Type B pancreatic cell (in vitro differentiated cells): Measurements from ENCODE around the gene AKR1B15. TPM values are rescaled to one million over a fixed set of nuclear protein-coding genes. Genes with fewer than 3 reads are reported as not detected.
"Not testable (repeated sequence)": the region's sequence is repeated elsewhere in the genome, so short reads cannot be mapped to it uniquely, and the experiment has no call there.

ENCODE experiments used
- DNase-seq: peaks from one replicate; pipeline ENCODE4 v3.0.0; 2021; ENCODE audit warnings: mixed read lengths; ENCODE audit not compliant: unreplicated experiment; ENCODE audit errors: extremely low spot score
- H3K27ac Mint-ChIP-seq: 2 replicates; pipeline ENCODE4 v1.8.0; 2021; ENCODE audit warnings: mild to moderate bottlenecking, mixed read lengths
- H3K27me3 Mint-ChIP-seq: 2 replicates; pipeline ENCODE4 v1.8.0; 2021; ENCODE audit warnings: mixed read lengths
- H3K36me3 Mint-ChIP-seq: 2 replicates; pipeline ENCODE4 v1.8.0; 2021; ENCODE audit warnings: mixed read lengths
- H3K4me1 Mint-ChIP-seq: one replicate; pipeline ENCODE4 v1.8.0; 2021; ENCODE audit warnings: mixed read lengths; ENCODE audit not compliant: unreplicated experiment
- H3K4me3 Mint-ChIP-seq: 2 replicates; pipeline ENCODE4 v1.8.0; 2021; ENCODE audit warnings: mild to moderate bottlenecking, mixed read lengths
- H3K9me3 Mint-ChIP-seq: 2 replicates; pipeline ENCODE4 v1.8.0; 2021; ENCODE audit warnings: mixed read lengths
- total RNA-seq: library from RNA; stranded (reverse); gene quantifications from 2 replicates; pipeline ENCODE4 v1.2.1, GENCODE V29; 2021; ENCODE audit warnings: low replicate concordance
- TF ChIP-seq, protein P1 (sequence below): fragments of 200-600 bp; sonication (generic); conservative IDR thresholded peaks from 2 replicates; pipeline ENCODE4 v1.5.0; 2021; ENCODE audit warnings: antibody characterized with exemption, mild to moderate bottlenecking

Gene AKR1B15
- total RNA-seq, 1 donor from 2014 or later: 0.63 TPM

DNA sequence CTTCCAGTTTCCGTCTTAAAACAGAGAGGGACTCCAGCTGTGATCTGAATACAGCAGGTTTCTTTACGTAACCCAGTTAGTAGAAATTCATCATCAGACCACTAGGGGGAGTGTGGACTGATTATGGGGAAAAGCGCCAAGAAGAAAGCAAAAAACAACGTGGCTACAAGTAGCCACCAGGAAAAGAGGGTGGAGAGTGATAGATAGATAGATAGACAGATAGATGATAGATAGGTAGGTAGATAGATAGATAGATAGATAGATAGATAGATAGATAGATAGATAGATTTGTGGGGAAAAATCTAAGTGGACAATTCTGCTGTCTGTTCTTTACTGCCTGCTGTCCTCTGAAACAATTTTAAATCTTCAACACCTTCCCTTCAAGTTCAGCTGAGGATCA is 34.2 kb upstream of the AKR1B15 start:
- peaks cover 4% of the 10 kb centered on the region for H3K27me3 Mint-ChIP-seq
- no peaks in the 10 kb centered on the region for H3K36me3 Mint-ChIP-seq
- H3K4me1 Mint-ChIP-seq: peaks cover 10% of the 10 kb centered on the region
- TF ChIP-seq, protein P1, sequence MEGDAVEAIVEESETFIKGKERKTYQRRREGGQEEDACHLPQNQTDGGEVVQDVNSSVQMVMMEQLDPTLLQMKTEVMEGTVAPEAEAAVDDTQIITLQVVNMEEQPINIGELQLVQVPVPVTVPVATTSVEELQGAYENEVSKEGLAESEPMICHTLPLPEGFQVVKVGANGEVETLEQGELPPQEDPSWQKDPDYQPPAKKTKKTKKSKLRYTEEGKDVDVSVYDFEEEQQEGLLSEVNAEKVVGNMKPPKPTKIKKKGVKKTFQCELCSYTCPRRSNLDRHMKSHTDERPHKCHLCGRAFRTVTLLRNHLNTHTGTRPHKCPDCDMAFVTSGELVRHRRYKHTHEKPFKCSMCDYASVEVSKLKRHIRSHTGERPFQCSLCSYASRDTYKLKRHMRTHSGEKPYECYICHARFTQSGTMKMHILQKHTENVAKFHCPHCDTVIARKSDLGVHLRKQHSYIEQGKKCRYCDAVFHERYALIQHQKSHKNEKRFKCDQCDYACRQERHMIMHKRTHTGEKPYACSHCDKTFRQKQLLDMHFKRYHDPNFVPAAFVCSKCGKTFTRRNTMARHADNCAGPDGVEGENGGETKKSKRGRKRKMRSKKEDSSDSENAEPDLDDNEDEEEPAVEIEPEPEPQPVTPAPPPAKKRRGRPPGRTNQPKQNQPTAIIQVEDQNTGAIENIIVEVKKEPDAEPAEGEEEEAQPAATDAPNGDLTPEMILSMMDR: peak; percentile 88
- DNase-seq: no peak
- no peak overlapping the region for H3K4me3 Mint-ChIP-seq
- no peak overlapping the region for H3K27ac Mint-ChIP-seq
- H3K9me3 Mint-ChIP-seq: no peaks in the 10 kb centered on the region

DNA sequence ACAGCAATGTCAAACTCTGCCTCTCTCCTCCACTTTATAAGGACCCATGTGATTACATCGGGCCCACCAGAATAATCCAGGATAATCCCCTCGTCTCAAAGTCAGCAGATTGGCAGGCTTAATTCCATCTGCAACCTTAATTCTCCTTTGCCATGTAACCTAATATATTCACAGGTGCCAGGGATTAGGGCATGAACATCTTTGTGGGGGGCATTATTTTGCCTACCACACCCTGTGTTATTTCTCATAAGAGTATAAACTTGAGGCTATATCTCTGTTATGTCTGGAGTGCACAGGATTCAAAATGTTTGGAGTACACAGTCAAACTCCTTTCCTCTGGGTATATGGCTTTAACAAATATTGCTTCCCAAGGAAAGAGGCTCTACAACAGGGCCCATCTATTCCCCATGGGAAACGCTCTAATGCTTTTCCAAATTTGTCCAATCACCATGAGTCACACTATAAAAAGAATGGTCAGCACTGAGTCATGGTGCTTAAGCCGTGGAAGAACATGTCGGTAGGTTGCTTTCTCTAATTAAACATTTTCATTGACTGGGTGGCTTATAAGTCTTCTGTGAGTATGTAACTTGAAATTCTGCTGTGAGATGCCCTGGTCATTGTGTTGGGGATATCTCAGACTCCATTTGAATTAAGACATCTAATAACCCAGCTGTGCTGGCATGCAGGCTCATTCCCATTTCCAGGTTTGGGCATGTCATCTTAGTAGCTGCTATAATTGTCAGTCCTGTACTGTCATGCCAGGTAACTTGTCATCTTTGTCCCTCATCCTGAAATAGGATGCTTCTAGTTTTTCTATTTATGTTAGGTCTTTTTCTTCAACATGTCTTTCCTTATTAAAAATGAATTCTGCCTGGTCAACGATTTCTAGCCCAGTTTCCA is 33.1 kb upstream of the AKR1B15 start:
- H3K27me3 Mint-ChIP-seq: peaks cover 8% of the 10 kb centered on the region
- H3K9me3 Mint-ChIP-seq: no peaks in the 10 kb centered on the region
- TF ChIP-seq, protein P1: no peak
- no peak overlapping the region for H3K4me3 Mint-ChIP-seq
- no peak for DNase-seq
- H3K36me3 Mint-ChIP-seq: no peaks in the 10 kb centered on the region
- no peak overlapping the region for H3K27ac Mint-ChIP-seq
- peaks cover 15% of the 10 kb centered on the region for H3K4me1 Mint-ChIP-seq

DNA sequence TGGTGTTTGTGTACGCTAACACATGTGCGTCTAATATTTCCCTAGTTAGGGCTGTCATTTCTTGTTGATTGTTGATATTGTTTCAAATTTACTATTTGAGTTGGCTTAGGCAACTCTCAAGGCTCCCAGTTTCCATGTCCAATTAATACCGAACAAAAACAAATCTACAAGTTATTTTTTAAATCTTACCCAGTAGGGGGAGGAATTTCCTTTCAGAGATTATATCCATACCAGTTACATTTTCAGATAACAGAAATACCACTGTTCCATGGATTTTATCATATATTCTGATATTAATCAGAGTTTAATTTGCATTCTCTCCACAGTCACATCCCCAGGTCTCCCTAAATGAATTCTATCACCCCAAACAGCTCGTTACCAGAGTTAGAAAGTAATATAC is 28.8 kb upstream of the AKR1B15 start:
- TF ChIP-seq, protein P1: no peak
- Mint-ChIP-seq H3K9me3 (no peaks in the 10 kb centered on the region), H3K4me3 (no peak overlapping the region), H3K4me1 (peaks cover 6% of the 10 kb centered on the region), H3K36me3 (no peaks in the 10 kb centered on the region), H3K27ac (no peak overlapping the region), H3K27me3 (peaks cover 5% of the 10 kb centered on the region)
- no peak for DNase-seq

DNA sequence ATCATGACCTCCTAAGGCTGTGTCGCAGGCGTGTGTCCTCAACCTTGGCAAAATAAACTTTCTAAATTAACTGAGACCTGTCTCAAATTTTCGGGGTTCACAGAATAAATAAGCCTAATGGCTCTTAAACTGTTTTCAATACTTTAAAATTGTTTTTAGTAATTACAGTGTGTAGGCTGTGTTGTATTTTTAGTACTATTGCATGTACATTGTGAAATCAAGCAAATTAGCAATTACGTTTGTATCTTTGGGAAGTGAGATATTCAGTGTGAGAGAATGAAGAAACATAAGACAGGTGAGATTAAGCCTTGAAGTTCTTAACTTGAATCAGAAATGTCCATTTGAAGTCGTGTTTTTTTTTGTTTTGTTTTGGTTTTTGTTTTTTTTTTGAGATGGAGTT is 26.3 kb upstream of the AKR1B15 start:
- H3K4me3 Mint-ChIP-seq: no peak overlapping the region
- no peak for DNase-seq
- no peaks in the 10 kb centered on the region for H3K9me3 Mint-ChIP-seq
- no peak overlapping the region for H3K27ac Mint-ChIP-seq
- TF ChIP-seq, protein P1: no peak
- H3K27me3 Mint-ChIP-seq: peaks cover 5% of the 10 kb centered on the region
- peaks cover 10% of the 10 kb centered on the region for H3K4me1 Mint-ChIP-seq
- no peaks in the 10 kb centered on the region for H3K36me3 Mint-ChIP-seq

DNA sequence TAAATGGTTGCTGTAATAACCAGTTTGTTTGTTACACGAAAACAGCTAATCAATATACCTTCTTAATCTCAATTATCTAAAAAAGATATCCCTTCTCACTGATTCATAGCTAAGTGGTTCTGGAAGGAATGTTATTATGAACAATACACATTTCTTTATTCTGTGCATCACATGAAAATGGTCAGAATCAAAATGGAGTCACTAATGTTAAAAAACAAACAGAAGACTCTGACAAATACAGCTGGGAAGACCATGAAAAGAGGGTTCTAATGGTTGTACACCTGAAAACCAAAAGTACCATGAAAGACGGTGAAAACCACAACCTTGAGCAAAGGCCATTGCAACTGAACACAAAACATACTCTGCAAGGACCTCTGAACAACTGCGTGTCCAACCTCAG is 23.5 kb upstream of the AKR1B15 start:
- H3K4me1 Mint-ChIP-seq: peaks cover 18% of the 10 kb centered on the region
- not testable (repeated sequence) for H3K27me3 Mint-ChIP-seq, DNase-seq, H3K27ac Mint-ChIP-seq, H3K36me3 Mint-ChIP-seq, H3K4me3 Mint-ChIP-seq, H3K9me3 Mint-ChIP-seq

DNA sequence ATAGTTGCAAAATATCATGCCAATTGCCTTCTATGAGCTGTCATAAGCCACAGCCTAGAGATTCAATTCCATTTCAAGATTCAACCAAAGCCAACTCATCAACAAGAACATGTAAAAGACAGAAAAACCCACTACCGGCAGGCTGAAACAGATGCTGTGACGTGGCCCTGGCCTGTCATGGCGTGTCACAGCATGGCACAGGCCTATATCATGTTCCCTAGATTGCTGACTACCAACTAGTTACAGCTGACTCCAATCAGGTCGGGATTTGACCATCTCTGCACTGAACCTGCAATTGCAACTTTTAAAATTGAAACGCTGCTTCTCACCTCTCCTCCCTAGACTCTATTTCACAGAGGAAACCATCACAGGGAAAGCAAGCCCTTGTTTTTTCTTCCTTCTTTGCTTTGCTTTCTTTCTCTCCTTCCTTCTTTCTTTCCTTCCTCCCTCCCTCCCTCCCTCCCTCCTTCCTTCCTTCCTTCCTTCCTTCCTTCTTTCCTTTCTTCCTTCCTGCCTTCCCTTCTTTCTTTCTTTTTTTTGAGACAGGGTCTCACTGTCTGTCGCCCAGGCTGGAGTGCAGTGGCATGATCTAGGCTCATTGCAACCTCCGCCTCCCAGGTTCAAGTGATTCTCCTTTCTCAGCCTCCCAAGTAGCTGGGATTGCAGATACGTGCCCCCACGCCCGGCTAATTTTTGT is 22.2 kb upstream of the AKR1B15 start:
- not testable (repeated sequence) for DNase-seq, H3K9me3 Mint-ChIP-seq, H3K4me3 Mint-ChIP-seq, H3K27me3 Mint-ChIP-seq, H3K36me3 Mint-ChIP-seq
- Mint-ChIP-seq H3K4me1 (peaks cover 18% of the 10 kb centered on the region), H3K27ac (peak overlapping the region; percentile 37)
